Dendritic cell treated with granulocyte-macrophage colony-stimulating factor and Interleukin-4, amounts not matched to agents 40 ng/mL and 50 ng/mL, for 4 days (primary cell): ENCODE measurements around the gene ATP6V0A1.

ENCODE experiments used
- H3K27ac Mint-ChIP-seq: one replicate; pipeline ENCODE4 v1.8.0; 2022; ENCODE audit warnings: mild to moderate bottlenecking, mixed read lengths
- H3K27me3 Mint-ChIP-seq: one replicate; pipeline ENCODE4 v1.8.0; 2022; ENCODE audit warnings: mild to moderate bottlenecking, mixed read lengths
- H3K36me3 Mint-ChIP-seq: one replicate; pipeline ENCODE4 v1.8.0; 2022; ENCODE audit warnings: low read depth, mixed read lengths
- H3K4me1 Mint-ChIP-seq: one replicate; pipeline ENCODE4 v1.8.0; 2022; ENCODE audit warnings: low read depth, mixed read lengths
- H3K4me3 Mint-ChIP-seq: one replicate; pipeline ENCODE4 v1.8.0; 2022; ENCODE audit warnings: mild to moderate bottlenecking, moderate library complexity, mixed read lengths
- H3K9me3 Mint-ChIP-seq: one replicate; pipeline ENCODE4 v1.8.0; 2022; ENCODE audit warnings: mixed read lengths
- intact Hi-C: fragments of 100-400 bp; cut with micrococcal nuclease; formaldehyde crosslinking; loops from one replicate; pipeline ENCODE4 v1.15.0; 2022

The ATP6V0A1 gene

GRCh38 chr17:42522798-42523278 is 64.2 kb downstream of the ATP6V0A1 start:
- peaks cover 40% of the 10 kb centered on the region for H3K36me3 Mint-ChIP-seq
- H3K9me3 Mint-ChIP-seq, result no peaks in the 10 kb centered on the region
- H3K27ac Mint-ChIP-seq, result no peak overlapping the region
- intact Hi-C loops, result no loop called here
- H3K4me3 Mint-ChIP-seq, result no peak overlapping the region
- H3K4me1 Mint-ChIP-seq, result peaks cover 66% of the 10 kb centered on the region
- no peaks in the 10 kb centered on the region for H3K27me3 Mint-ChIP-seq

- H3K4me1 Mint-ChIP-seq, result peaks cover 56% of the 10 kb centered on the region
- H3K9me3 Mint-ChIP-seq, result no peaks in the 10 kb centered on the region
- H3K4me3 Mint-ChIP-seq, result no peak overlapping the region
- no peak overlapping the region for H3K27ac Mint-ChIP-seq
- intact Hi-C loops, result no loop called here
- H3K36me3 Mint-ChIP-seq, result peaks cover 34% of the 10 kb centered on the region
- no peaks in the 10 kb centered on the region for H3K27me3 Mint-ChIP-seq
Observed at GRCh38 chr17:42525221-42525620, 66.5 kb downstream of the ATP6V0A1 start.

DNA sequence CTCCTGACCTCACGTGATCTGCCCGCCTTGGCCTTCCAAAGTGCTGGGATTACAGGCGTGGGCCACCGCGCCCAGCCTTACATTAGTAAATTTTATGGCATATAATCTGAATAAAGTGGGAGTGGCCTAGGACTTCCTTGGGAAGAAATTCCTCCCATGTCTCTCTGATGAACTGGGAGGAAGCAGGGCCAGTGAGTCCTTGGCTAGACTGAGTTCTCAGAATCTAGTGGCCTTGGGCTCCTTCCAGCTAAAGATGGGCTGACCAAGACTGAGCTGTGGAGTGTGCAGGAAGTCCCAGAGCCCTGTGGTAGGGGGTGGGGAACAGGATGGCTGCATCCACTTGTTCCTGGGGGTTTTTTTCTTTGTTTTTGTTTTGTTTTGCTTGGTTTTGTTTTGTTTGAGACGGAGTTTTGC is 67.4 kb downstream of the ATP6V0A1 start:
- Mint-ChIP-seq H3K36me3 (peaks cover 30% of the 10 kb centered on the region), H3K4me1 (peaks cover 52% of the 10 kb centered on the region), H3K27me3 (peaks cover 2% of the 10 kb centered on the region), H3K4me3 (no peak overlapping the region), H3K27ac (peak overlapping the region; percentile 64), H3K9me3 (no peaks in the 10 kb centered on the region)
- intact Hi-C loops, result no loop called here

DNA sequence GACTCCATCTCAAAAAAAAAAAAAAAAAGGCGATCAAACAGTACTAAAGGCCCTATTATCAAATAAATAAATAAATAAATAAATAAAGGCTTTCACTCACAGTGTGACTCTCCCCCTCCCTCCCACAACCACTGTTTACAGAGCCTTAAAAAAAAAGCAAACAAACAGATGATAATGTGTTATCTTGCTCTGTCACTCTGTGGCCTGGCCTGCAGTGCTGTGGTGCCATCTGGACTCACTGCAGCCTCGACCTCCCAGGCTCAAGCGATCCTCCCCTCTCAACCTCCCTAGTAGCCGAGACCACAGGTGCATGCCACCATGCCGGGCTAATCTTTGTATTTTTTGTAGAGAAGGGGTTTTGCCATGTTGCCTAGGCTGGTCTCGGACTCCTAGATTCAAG is 69.3 kb downstream of the ATP6V0A1 start:
- Mint-ChIP-seq H3K27me3 (peaks cover 6% of the 10 kb centered on the region), H3K4me1 (peaks cover 43% of the 10 kb centered on the region), H3K27ac (no peak overlapping the region), H3K36me3 (peaks cover 11% of the 10 kb centered on the region), H3K4me3 (no peak overlapping the region), H3K9me3 (no peaks in the 10 kb centered on the region)
- intact Hi-C loops, result loop anchor here (1.0 kb wide), 1 partner anchor 100 kb away; no protein-coding TSS in a partner anchor

- H3K4me1 Mint-ChIP-seq, result peaks cover 53% of the 10 kb centered on the region
- no peak overlapping the region for H3K4me3 Mint-ChIP-seq
- H3K27ac Mint-ChIP-seq, result no peak overlapping the region
- intact Hi-C loops, result no loop called here
- no peaks in the 10 kb centered on the region for H3K36me3 Mint-ChIP-seq
- no peaks in the 10 kb centered on the region for H3K9me3 Mint-ChIP-seq
- H3K27me3 Mint-ChIP-seq, result peaks cover 6% of the 10 kb centered on the region
Observed at GRCh38 chr17:42529061-42529460, 70.4 kb downstream of the ATP6V0A1 start.

DNA sequence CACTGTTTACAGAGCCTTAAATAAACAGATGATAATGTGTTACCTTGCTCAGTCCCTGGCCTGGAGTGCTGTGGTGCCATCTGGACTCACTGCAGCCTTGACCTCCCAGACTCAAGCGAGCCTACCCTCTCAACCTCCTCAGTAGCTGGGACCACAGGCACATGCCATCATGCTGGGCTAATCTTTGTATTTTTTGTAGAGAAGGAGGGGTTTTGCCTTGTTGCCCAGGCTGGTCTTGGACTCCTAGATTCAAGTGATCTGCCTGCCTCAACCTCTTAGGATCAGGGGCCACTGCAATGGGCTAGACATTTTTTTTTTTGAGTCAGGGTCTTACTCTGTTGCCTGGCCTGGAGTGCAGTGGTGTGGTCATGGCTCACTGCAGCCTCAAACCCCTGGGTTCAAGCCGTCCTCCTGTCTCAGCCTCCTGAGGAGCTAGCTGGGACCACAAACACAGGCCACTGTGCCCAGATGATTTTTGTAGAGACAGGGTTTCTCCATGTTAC is 72.3 kb downstream of the ATP6V0A1 start:
- Mint-ChIP-seq H3K4me3 (no peak overlapping the region), H3K27me3 (peaks cover 6% of the 10 kb centered on the region), H3K4me1 (peaks cover 57% of the 10 kb centered on the region), H3K9me3 (no peaks in the 10 kb centered on the region), H3K36me3 (peaks cover 7% of the 10 kb centered on the region), H3K27ac (no peak overlapping the region)
- intact Hi-C loops, result no loop called here

GRCh38 chr17:42531455-42532354 is 73.0 kb downstream of the ATP6V0A1 start:
- Mint-ChIP-seq H3K4me1 (peaks cover 53% of the 10 kb centered on the region), H3K27ac (peak overlapping the region; percentile 86), H3K36me3 (peaks cover 12% of the 10 kb centered on the region), H3K4me3 (peak overlapping the region; percentile 71), H3K27me3 (peaks cover 6% of the 10 kb centered on the region), H3K9me3 (no peaks in the 10 kb centered on the region)
- intact Hi-C loops, result no loop called here

GRCh38 chr17:42535155-42536047 is 76.7 kb downstream of the ATP6V0A1 start:
- Mint-ChIP-seq H3K4me3 (peak overlapping the region; percentile 81), H3K9me3 (no peaks in the 10 kb centered on the region), H3K36me3 (peaks cover 49% of the 10 kb centered on the region), H3K4me1 (peaks cover 53% of the 10 kb centered on the region), H3K27me3 (peaks cover 6% of the 10 kb centered on the region), H3K27ac (peak overlapping the region; percentile 93)
- intact Hi-C loops, result no loop called here

GRCh38 chr17:42536048-42536371 is 77.3 kb downstream of the ATP6V0A1 start, which contains the start of gene NAGLU:
Gene NAGLU (plus strand): TSS chr17:42536241. CDS start chr17:42536273, 32 bp downstream.
- intact Hi-C loops, result no loop called here
- H3K9me3 Mint-ChIP-seq, result no peaks in the 10 kb centered on the region

GRCh38 chr17:42536372-42537155 is 77.9 kb downstream of the ATP6V0A1 start:
- Mint-ChIP-seq H3K9me3 (no peaks in the 10 kb centered on the region), H3K4me3 (peak overlapping the region; percentile 93), H3K27ac (peak overlapping the region; percentile 93), H3K27me3 (no peaks in the 10 kb centered on the region), H3K4me1 (peaks cover 50% of the 10 kb centered on the region), H3K36me3 (peaks cover 61% of the 10 kb centered on the region)
- intact Hi-C loops, result no loop called here

More at GRCh38 chr17:42536048-42536371, 77.3 kb downstream of the ATP6V0A1 start, which contains the start of gene NAGLU:
- peak within 1 kb of the TSS; percentile 93 for H3K4me3 Mint-ChIP-seq
- H3K27ac Mint-ChIP-seq, result peak within 1 kb of the TSS; percentile 93
- H3K36me3 Mint-ChIP-seq, result peaks cover 55% of the 10 kb centered on the region
- H3K4me1 Mint-ChIP-seq, result peaks cover 50% of the 10 kb centered on the region
- H3K27me3 Mint-ChIP-seq, result peaks cover 4% of the 10 kb centered on the region

DNA sequence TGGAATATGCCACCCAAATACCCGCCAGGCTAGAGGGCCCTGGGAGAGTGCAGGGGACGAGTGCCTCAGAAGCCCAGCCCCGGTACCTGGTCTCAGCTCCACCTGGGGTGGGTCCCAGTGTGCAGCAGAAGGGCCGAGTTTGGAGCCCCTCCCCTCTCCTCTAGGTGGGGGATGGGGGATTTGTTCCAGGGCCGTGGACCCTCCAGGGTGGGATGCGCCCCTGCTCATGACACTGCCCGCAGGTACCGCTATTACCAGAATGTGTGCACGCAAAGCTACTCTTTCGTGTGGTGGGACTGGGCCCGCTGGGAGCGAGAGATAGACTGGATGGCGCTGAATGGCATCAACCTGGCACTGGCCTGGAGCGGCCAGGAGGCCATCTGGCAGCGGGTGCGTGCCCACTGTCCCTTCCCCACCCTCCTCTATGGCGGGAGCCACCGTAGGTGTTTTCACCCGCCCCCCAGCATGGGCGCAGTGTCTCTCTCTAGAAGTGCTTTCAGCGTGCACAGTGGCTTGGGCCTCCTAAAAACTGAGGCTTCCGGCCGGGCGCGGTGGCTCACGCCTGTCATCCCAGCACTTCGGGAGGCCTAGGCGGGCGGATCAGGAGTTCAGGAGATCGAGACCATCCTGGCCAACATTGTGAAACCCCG is 78.6 kb downstream of the ATP6V0A1 start:
- Mint-ChIP-seq H3K27me3 (no peaks in the 10 kb centered on the region), H3K9me3 (no peaks in the 10 kb centered on the region), H3K4me1 (peaks cover 50% of the 10 kb centered on the region), H3K36me3 (peaks cover 68% of the 10 kb centered on the region), H3K4me3 (peak overlapping the region; percentile 93), H3K27ac (peak overlapping the region; percentile 93)
- intact Hi-C loops, result no loop called here

- peaks cover 50% of the 10 kb centered on the region for H3K4me1 Mint-ChIP-seq
- H3K36me3 Mint-ChIP-seq, result peaks cover 75% of the 10 kb centered on the region
- no peaks in the 10 kb centered on the region for H3K9me3 Mint-ChIP-seq
- peak overlapping the region; percentile 35 for H3K4me3 Mint-ChIP-seq
- intact Hi-C loops, result no loop called here
- H3K27ac Mint-ChIP-seq, result no peak overlapping the region
- no peaks in the 10 kb centered on the region for H3K27me3 Mint-ChIP-seq
Observed at GRCh38 chr17:42537826-42538451, 79.3 kb downstream of the ATP6V0A1 start.
